ENCODE measurements around the gene CABP4. TPM values are rescaled to one million over a fixed set of nuclear protein-coding genes. Genes with fewer than 3 reads are reported as not detected.
A peak's percentile ranks its signal among the peaks of the same experiment; 100 is the strongest.

The CABP4 gene
- total RNA-seq, 4 donors from 2014 or later = 0.13 to 2.4 (median 0.77) TPM

GRCh38 chr11:67507864-67508485 lies 52.8 kb downstream of the CABP4 start, which contains the start of gene CDK2AP2:
CDK2AP2 (minus strand) TSS chr11:67508162; CDS start chr11:67508082, 80 bp downstream.
- H3K4me3 ChIP-seq = peak within 1 kb of the TSS; percentile 50 to 81
- TF ChIP-seq CTCF (IDR thresholded peaks at IDR 0.05) = peak in 2 of 4 experiments; percentile 6 to 14
- peak; percentile 81 for TF ChIP-seq POLR2A (IDR thresholded peaks at IDR 0.05)
- TF ChIP-seq POLR2AphosphoS5 (IDR thresholded peaks at IDR 0.05) = peak; percentile 85
- TF ChIP-seq EP300 (IDR thresholded peaks at IDR 0.05) = no peak

GRCh38 chr11:67508486-67509121 lies 53.5 kb downstream of the CABP4 start:
- peaks cover 37% of the 10 kb centered on the region for H3K27me3 ChIP-seq
- WGBS, 2 donors (ENCODE audit: low coverage in 1 of 2) = 0 to 5% methylated on average over 2 to 10 of the region's 57 CpGs
- H3K4me1 ChIP-seq = peaks cover 0 to 50% (median 33%) of the 10 kb centered on the region in 3 donors
- H3K27ac ChIP-seq = peak overlapping the region; percentile 85 to 100 (median 96)
- peak overlapping the region; percentile 50 to 81 for H3K4me3 ChIP-seq
- peak; percentile 71 for ATAC-seq
- H3K36me3 ChIP-seq = no peaks in the 10 kb centered on the region
- TF ChIP-seq CTCF (IDR thresholded peaks at IDR 0.05) = no peak
- TF ChIP-seq POLR2AphosphoS5 (IDR thresholded peaks at IDR 0.05) = peak; percentile 79
- TF ChIP-seq POLR2A (IDR thresholded peaks at IDR 0.05) = peak; percentile 58 to 72
- no peak for TF ChIP-seq EP300 (IDR thresholded peaks at IDR 0.05)
- H3K9me3 ChIP-seq = no peaks in the 10 kb centered on the region

More at GRCh38 chr11:67507864-67508485, 52.8 kb downstream of the CABP4 start, which contains the start of gene CDK2AP2:
- H3K9me3 ChIP-seq = no peaks in the 10 kb centered on the region
- ATAC-seq = peak; percentile 91
- no peaks in the 10 kb centered on the region for H3K36me3 ChIP-seq
- WGBS, 2 donors (ENCODE audit: low coverage in 1 of 2) = no CpG with 5 or more reads among the region's 57 CpGs
- H3K27me3 ChIP-seq = peaks cover 37% of the 10 kb centered on the region
- peak within 1 kb of the TSS; percentile 85 to 100 (median 96) for H3K27ac ChIP-seq
- H3K4me1 ChIP-seq = peaks cover 0 to 56% (median 34%) of the 10 kb centered on the region in 3 donors

DNA sequence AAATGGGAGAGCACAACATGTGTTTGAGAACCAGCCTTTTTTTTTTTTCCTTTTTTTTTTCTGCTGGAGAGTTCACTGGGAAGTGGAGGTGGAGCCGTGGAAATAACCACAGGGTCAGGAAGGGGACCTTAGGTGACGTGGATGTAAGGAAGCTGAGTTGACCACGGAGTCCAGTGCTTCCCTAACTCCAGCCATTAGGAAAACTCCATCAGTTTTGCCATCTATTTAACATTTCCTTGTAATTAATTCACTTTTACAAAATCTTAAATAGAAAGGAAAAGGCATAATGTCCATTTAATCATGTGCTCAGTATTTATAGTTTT lies 54.8 kb downstream of the CABP4 start:
- H3K27ac ChIP-seq = no peak overlapping the region
- no peak overlapping the region for H3K4me3 ChIP-seq
- ATAC-seq = no peak
- no peaks in the 10 kb centered on the region for H3K9me3 ChIP-seq
- H3K36me3 ChIP-seq = no peaks in the 10 kb centered on the region
- 40 to 51% methylated on average over 3 of the region's 3 CpGs for WGBS, 2 donors (ENCODE audit: low coverage in 1 of 2)
- TF ChIP-seq EP300 (IDR thresholded peaks at IDR 0.05) (no peak), POLR2A (IDR thresholded peaks at IDR 0.05) (no peak), POLR2AphosphoS5 (IDR thresholded peaks at IDR 0.05) (no peak), CTCF (IDR thresholded peaks at IDR 0.05) (no peak)
- H3K27me3 ChIP-seq = peaks cover 38% of the 10 kb centered on the region
- H3K4me1 ChIP-seq = peaks cover 0 to 36% (median 29%) of the 10 kb centered on the region in 3 donors

Small RNA genes within 50 kb of the gene (small RNA-seq; reads per million reads assigned to genes)
- 0 to 0.13 (median 0) reads per million in 4 donors for gene MIR6752

Other genes with a start within 250 kb of the CABP4 start
- gene GRK2, start 188.9 kb upstream of the CABP4 start, total RNA-seq = 10 to 100 TPM; 44.0 to 76.9 (median 64.8) TPM
- gene ANKRD13D, start 166.1 kb upstream of the CABP4 start, total RNA-seq = 10 to 100 TPM; 25.6 to 61.6 (median 32.3) TPM
- gene SSH3, start 151.8 kb upstream of the CABP4 start, total RNA-seq = 10 to 100 TPM; 33.9 to 58.4 (median 41.9) TPM
- gene POLD4, start 101.8 kb upstream of the CABP4 start, total RNA-seq = 10 to 100 TPM; 65.7 to 87.3 (median 74.4) TPM
- 10 to 100 TPM in 1 of 4 donors, 1 to 10 TPM in 3; 6.1 to 21.7 (median 9.4) TPM for gene CLCF1, start 81.8 kb upstream of the CABP4 start, total RNA-seq
- 10 to 100 TPM in 2 of 4 donors, 1 to 10 TPM in 2; 8.5 to 16.0 (median 11.1) TPM for gene RAD9A, start 63.4 kb upstream of the CABP4 start, total RNA-seq
- gene PPP1CA, start 53.5 kb upstream of the CABP4 start, total RNA-seq = 10 to 100 TPM; 49.9 to 78.6 (median 63.4) TPM
- gene TBC1D10C, start 51.3 kb upstream of the CABP4 start, total RNA-seq = 1 to 10 TPM in 3 of 4 donors, under 1 TPM in 1; 0.30 to 2.0 (median 1.5) TPM
- 1 to 10 TPM in 3 of 4 donors, under 1 TPM in 1; 0.73 to 3.3 (median 1.6) TPM for gene CARNS1, start 39.7 kb upstream of the CABP4 start, total RNA-seq
- gene RPS6KB2, start 26.9 kb upstream of the CABP4 start, total RNA-seq = 10 to 100 TPM; 35.8 to 49.7 (median 45.6) TPM
- gene PTPRCAP, start 17.7 kb upstream of the CABP4 start, total RNA-seq = 1 to 10 TPM; 3.5 to 6.4 (median 4.2) TPM
- 10 to 100 TPM; 48.3 to 82.4 (median 67.6) TPM for gene CORO1B, start 11.9 kb upstream of the CABP4 start, total RNA-seq
- gene GPR152, start 2.6 kb upstream of the CABP4 start, total RNA-seq = not detected
- gene TMEM134, start 13.9 kb downstream of the CABP4 start, total RNA-seq = 10 to 100 TPM; 22.2 to 35.2 (median 32.5) TPM
- 10 to 100 TPM; 65.4 to 87.5 (median 78.1) TPM for gene AIP, start 27.7 kb downstream of the CABP4 start, total RNA-seq
- 10 to 100 TPM in 3 of 4 donors, 1 to 10 TPM in 1; 9.5 to 18.7 (median 15.4) TPM for gene PITPNM1, start 50.0 kb downstream of the CABP4 start, total RNA-seq
- 10 to 100 TPM; 29.1 to 69.3 (median 53.9) TPM for gene CDK2AP2, start 52.8 kb downstream of the CABP4 start, total RNA-seq
- not detected for gene CABP2, start 68.1 kb downstream of the CABP4 start, total RNA-seq
- gene GSTP1, start 128.5 kb downstream of the CABP4 start, total RNA-seq = 100 to 1,000 TPM; 514 to 845 (median 628) TPM
- gene NDUFV1, start 151.6 kb downstream of the CABP4 start, total RNA-seq = 100 to 1,000 TPM; 154 to 249 (median 180) TPM
- gene NUDT8, start 174.6 kb downstream of the CABP4 start, total RNA-seq = 10 to 100 TPM in 1 of 4 donors, 1 to 10 TPM in 3; 2.4 to 18.5 (median 4.6) TPM
- not detected for gene TBX10, start 184.4 kb downstream of the CABP4 start, total RNA-seq
- gene ACY3, start 195.4 kb downstream of the CABP4 start, total RNA-seq = not detected
- gene ALDH3B2, start 219.3 kb downstream of the CABP4 start, total RNA-seq = 1 to 10 TPM in 1 of 4 donors, not detected in 3; 3.4 TPM